Measurements from ENCODE around the gene UBE2V1. TPM values are rescaled to one million over a fixed set of nuclear protein-coding genes. Genes with fewer than 3 reads are reported as not detected.
"Not testable (repeated sequence)": the region's sequence is repeated elsewhere in the genome, so short reads cannot be mapped to it uniquely, and the experiment has no call there.

Gene UBE2V1
- total RNA-seq = 134 to 139 TPM (median 138 TPM) in 3 replicates

DNA sequence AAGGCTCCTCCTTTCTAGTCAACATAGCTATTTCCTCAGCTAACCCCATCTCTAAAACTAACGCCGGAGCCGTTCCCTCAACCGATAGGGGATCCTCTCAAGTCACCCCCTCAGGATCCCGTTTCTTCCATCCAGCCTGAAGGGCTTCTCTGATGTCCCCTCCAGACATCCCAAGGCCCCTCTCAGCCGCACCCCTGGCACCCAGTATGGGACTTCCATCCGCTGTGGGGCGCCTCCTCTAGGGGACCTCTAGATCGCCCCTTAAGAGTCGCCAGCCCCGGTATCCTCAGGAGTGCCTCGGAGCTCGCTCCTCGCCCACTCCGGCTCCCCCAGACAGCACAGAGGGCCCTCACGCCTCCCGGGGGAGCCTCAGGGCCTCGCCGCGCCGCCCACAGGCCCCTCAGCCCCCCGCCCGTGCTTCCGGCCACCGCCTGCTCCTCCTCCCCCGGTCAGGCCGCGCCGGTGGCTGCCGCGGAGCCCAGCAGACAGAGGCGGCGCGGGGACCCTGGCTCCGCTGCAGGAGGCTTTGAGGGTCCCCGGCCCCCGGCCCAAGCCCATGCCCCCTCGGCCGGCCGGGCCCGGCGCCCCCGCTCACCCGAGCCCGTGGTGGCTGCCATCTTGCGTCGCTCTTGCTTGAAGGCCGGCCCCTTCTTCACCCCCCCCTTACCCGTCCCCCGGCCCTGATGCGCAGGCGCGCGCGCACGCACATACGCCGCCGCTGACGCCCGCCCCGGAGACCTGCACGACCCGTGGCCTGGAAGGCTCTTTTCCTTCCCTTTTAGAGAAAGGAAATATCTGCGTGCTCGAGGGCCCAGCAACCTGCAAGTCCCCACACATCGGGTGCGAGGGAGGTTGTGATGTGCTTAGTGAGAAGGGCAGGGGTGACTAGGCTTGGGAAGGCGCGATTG is at the start of gene UBE2V1:
Gene UBE2V1, minus strand, starts transcription at position 639 of the 908 bp plus-strand sequence. Its CDS starts 22 bp downstream, at position 617.
- DNase-seq (ENCODE audit: low spot score in 2 of 2, unreplicated experiment in 2 of 2) = peak; percentile 79 to 85
- Mint-ChIP-seq H3K36me3 (no peaks in the 10 kb centered on the region), H3K4me1 (peaks cover 69% of the 10 kb centered on the region)

DNA sequence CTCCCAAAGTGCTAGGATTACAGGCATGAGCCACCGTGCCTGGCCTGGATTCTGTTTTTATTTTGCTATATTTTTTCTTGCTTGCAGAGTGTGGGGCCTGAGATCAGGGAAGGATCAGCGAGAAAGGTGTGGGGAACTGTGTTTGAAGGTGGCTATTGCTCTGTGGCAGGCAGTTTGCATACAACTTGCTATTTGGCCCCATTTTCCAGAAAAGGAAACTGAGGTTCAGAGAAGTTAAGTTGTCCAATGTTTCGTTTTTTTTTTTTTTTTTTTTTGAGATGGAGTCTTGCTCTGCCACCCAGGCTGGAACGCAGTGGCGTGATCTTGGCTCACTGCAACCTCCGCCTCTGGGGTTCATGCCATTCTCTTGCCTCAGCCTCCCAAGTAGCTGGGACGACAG is 48.5 kb upstream of the UBE2V1 start:
- not testable (repeated sequence) for H3K27me3 Mint-ChIP-seq (ENCODE audit: low read depth); H3K9me3 Mint-ChIP-seq; H3K27ac Mint-ChIP-seq; DNase-seq (ENCODE audit: low spot score in 2 of 2, unreplicated experiment in 2 of 2); H3K36me3 Mint-ChIP-seq; H3K4me3 Mint-ChIP-seq
- H3K4me1 Mint-ChIP-seq = peaks cover 11% of the 10 kb centered on the region

More for the DNA sequence above, at the start of gene UBE2V1:
- Mint-ChIP-seq H3K27ac (peak within 1 kb of the TSS; percentile 97), H3K4me3 (peak within 1 kb of the TSS; percentile 95), H3K27me3 (ENCODE audit: low read depth) (no peaks in the 10 kb centered on the region), H3K9me3 (no peaks in the 10 kb centered on the region)
- TF ChIP-seq, protein P1, sequence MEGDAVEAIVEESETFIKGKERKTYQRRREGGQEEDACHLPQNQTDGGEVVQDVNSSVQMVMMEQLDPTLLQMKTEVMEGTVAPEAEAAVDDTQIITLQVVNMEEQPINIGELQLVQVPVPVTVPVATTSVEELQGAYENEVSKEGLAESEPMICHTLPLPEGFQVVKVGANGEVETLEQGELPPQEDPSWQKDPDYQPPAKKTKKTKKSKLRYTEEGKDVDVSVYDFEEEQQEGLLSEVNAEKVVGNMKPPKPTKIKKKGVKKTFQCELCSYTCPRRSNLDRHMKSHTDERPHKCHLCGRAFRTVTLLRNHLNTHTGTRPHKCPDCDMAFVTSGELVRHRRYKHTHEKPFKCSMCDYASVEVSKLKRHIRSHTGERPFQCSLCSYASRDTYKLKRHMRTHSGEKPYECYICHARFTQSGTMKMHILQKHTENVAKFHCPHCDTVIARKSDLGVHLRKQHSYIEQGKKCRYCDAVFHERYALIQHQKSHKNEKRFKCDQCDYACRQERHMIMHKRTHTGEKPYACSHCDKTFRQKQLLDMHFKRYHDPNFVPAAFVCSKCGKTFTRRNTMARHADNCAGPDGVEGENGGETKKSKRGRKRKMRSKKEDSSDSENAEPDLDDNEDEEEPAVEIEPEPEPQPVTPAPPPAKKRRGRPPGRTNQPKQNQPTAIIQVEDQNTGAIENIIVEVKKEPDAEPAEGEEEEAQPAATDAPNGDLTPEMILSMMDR (IDR thresholded peaks at IDR 0.05; ENCODE audit: unreplicated experiment) = no peak

DNA sequence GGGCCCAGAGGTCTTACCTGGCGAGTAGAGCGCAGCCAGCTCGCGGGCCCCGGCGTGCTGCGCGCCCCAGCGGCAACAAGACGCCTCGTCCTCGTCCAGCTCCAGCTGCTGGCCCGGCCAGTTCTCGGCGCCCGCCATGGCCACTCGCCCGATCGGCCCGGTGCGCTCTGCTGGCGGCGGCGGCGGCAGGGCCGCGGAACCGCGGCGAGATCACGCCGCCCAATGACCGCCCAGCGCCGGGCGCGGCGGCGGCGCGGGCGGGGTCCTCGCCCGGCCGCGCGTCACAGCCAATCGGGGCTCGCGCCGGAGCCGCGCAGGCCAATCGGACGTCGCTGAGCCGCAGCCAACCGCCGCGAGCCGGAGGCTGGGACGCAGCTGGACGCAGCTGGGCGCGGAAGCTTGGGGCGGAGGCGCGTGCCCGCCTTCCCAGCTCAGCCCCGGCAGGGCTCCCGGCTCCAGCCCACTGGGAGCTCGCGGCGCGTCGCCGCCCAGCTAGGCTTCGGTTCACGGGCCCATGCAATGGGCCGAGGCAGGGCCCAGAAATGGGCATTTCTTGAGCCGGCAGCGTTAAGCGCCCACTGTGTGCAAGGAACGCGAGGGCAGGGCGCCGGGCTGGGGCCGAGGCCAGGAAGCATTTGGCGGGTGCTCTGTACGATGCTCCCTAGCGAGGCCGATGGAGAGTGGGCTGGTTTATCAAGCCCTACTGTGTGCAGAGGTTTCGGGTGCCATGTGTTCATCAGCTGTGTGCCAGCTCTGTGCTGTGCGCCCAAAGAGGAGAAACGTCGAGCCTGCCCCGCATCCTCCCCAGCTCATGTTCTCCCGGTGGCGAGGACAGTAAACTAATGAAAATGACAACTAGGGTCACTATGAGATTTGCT is 40.8 kb upstream of the UBE2V1 start, which contains the start of gene PEDS1:
Gene PEDS1, minus strand, starts transcription at position 224 of the 878 bp plus-strand sequence. Its CDS starts 86 bp downstream, at position 138.
- Mint-ChIP-seq H3K4me3 (peak within 1 kb of the TSS; percentile 83), H3K4me1 (peaks cover 38% of the 10 kb centered on the region), H3K27me3 (ENCODE audit: low read depth) (no peaks in the 10 kb centered on the region), H3K36me3 (no peaks in the 10 kb centered on the region), H3K27ac (peak within 1 kb of the TSS; percentile 91), H3K9me3 (no peaks in the 10 kb centered on the region)
- TF ChIP-seq, protein P1 (IDR thresholded peaks at IDR 0.05; ENCODE audit: unreplicated experiment) = no peak
- peak; percentile 80 to 88 for DNase-seq (ENCODE audit: low spot score in 2 of 2, unreplicated experiment in 2 of 2)

DNA sequence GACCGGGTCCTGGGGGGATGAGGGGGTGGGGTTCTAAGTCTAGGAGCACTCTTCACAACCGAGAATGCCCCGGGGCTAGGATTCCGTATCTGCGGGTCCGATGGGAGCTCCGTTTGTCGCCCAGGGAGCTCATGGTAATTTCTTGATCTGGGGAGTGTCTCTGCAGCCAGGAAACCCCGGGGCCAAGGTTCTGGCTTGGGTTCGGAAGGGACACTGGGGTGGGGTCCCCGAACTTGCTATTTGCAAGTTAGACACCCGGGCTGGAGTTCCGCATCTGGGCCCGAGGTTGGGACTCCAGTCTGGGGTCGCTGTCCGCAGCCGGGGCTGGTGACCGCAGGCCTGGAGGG is 40.2 kb upstream of the UBE2V1 start:
- Mint-ChIP-seq H3K27ac (peak overlapping the region; percentile 91), H3K4me3 (peak overlapping the region; percentile 83), H3K4me1 (peaks cover 38% of the 10 kb centered on the region), H3K27me3 (ENCODE audit: low read depth) (no peaks in the 10 kb centered on the region), H3K9me3 (no peaks in the 10 kb centered on the region), H3K36me3 (no peaks in the 10 kb centered on the region)
- DNase-seq (ENCODE audit: low spot score in 2 of 2, unreplicated experiment in 2 of 2) = no peak
- TF ChIP-seq, protein P1 (IDR thresholded peaks at IDR 0.05; ENCODE audit: unreplicated experiment) = no peak

DNA sequence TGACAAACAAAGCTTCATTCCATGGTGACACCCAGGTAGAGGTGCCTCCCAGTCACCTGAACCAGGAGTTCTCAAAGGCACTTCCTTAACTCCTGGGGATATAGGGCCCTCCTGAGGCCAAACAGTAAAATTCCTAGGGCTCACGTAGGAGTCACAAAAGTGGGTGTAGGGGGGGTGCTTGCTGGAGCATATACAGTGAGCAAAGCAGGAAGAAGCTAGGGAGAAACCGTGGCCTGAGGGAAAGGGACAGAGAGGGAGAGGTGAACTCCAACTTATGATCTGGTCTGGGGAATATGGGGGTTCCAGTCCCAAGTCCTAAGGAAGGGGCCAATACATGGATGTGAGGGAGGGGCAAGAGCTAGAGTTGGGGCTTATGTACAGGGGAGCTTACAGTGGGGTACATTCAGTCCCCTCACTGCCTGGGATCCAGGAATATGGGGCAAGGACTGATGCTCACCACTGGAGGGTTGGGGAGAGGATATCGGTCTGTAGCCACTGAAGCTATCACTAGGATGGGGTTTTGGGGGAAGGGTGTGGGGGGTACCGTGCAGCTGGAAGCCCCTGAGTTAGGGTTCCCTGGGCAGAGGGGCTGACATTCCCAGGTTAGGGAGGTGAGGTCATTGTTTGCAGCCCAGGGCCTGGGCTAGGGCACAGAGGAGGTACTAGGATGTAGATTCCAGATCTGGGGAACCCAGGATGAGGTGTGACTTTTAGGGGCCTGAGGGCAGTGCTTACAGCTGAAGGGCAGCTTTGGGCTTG is 39.6 kb upstream of the UBE2V1 start:
- Mint-ChIP-seq H3K36me3 (peaks cover under 1% of the 10 kb centered on the region), H3K4me3 (peak overlapping the region; percentile 83), H3K27me3 (ENCODE audit: low read depth) (no peaks in the 10 kb centered on the region), H3K27ac (peak overlapping the region; percentile 91), H3K4me1 (peaks cover 38% of the 10 kb centered on the region), H3K9me3 (no peaks in the 10 kb centered on the region)
- DNase-seq (ENCODE audit: low spot score in 2 of 2, unreplicated experiment in 2 of 2) = no peak
- TF ChIP-seq, protein P1 (IDR thresholded peaks at IDR 0.05; ENCODE audit: unreplicated experiment) = no peak
